Measurements from ENCODE around the gene HSPA1A.
A peak's percentile ranks its signal among the peaks of the same experiment; 100 is the strongest.

HSPA1A gene

GRCh38 chr6:31775633-31776484, 39.5 kb upstream of the HSPA1A start:
- H3K27me3 ChIP-seq (ENCODE audit: control insufficient read depth, insufficient read depth, low read length) = no peaks in the 10 kb centered on the region
- H3K36me3 ChIP-seq (ENCODE audit: control insufficient read depth, insufficient read depth, low read length) = peaks cover 33% of the 10 kb centered on the region
- H3K9me3 ChIP-seq (ENCODE audit: control insufficient read depth, insufficient read depth, low read length) = no peaks in the 10 kb centered on the region
- H3K4me1 ChIP-seq (ENCODE audit: control insufficient read depth, insufficient read depth, low read length) = peaks cover 6% of the 10 kb centered on the region; the same call in 1 of the 2 replicates
- no peak overlapping the region for H3K4me3 ChIP-seq (ENCODE audit: low read depth, low read length)
- H3K27ac ChIP-seq (ENCODE audit: low read depth, low read length) = no peak overlapping the region
- H3K9ac ChIP-seq (ENCODE audit: low read depth, low read length) = no peak overlapping the region

GRCh38 chr6:31776485-31776988, 38.8 kb upstream of the HSPA1A start:
- no peaks in the 10 kb centered on the region for H3K9me3 ChIP-seq (ENCODE audit: control insufficient read depth, insufficient read depth, low read length)
- peaks cover 6% of the 10 kb centered on the region; the same call in 1 of the 2 replicates for H3K4me1 ChIP-seq (ENCODE audit: control insufficient read depth, insufficient read depth, low read length)
- H3K9ac ChIP-seq (ENCODE audit: low read depth, low read length) = no peak overlapping the region; the same call in 1 of the 2 replicates
- H3K36me3 ChIP-seq (ENCODE audit: control insufficient read depth, insufficient read depth, low read length) = peaks cover 40% of the 10 kb centered on the region
- H3K27me3 ChIP-seq (ENCODE audit: control insufficient read depth, insufficient read depth, low read length) = no peaks in the 10 kb centered on the region
- no peak overlapping the region for H3K4me3 ChIP-seq (ENCODE audit: low read depth, low read length)
- peak overlapping the region; percentile 27 for H3K27ac ChIP-seq (ENCODE audit: low read depth, low read length)

DNA sequence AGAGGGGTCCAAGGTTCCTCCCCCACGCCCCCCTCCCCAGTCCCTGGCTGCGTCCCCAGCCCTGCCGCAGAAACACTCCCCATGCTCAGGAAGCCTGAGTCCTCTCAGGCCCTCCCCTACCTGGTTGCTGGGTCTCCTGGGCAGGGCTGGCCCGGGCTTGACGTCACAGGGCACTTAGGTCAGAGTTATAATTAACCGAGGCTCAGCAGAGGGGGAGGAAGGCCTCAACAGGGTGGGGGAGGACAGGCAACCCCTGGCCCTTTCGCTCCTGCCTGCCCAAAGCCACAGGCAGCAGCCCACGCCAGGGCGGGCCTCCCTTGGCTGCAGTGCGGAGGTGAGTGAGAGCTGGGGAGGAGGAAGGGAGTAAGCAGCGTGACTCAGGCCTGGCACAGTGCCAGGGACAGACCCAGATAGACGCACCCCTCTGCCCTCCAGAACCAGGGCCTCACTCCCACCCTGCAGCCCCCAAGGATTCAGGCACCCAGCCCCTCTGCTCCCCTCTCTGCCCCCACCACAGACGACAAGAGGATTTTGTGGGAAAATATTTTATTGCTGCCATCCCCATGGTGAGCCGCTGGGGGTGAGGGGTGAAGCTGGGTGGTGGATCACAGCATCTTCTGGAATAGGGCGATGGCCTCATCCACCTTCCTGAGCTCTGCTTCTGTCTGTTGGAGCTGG, 38.2 kb upstream of the HSPA1A start, which contains the start of gene VWA7:
VWA7 (minus strand) TSS at position 340 of the 678 bp plus-strand sequence. CDS start 549 bp downstream, outside the sequence.
- H3K27me3 ChIP-seq (ENCODE audit: control insufficient read depth, insufficient read depth, low read length) = no peaks in the 10 kb centered on the region
- H3K36me3 ChIP-seq (ENCODE audit: control insufficient read depth, insufficient read depth, low read length) = peaks cover 46% of the 10 kb centered on the region
- peaks cover 6% of the 10 kb centered on the region; the same call in 1 of the 2 replicates for H3K4me1 ChIP-seq (ENCODE audit: control insufficient read depth, insufficient read depth, low read length)
- no peak within 1 kb of the TSS for H3K4me3 ChIP-seq (ENCODE audit: low read depth, low read length)
- H3K9ac ChIP-seq (ENCODE audit: low read depth, low read length) = no peak within 1 kb of the TSS; the same call in 1 of the 2 replicates
- no peaks in the 10 kb centered on the region for H3K9me3 ChIP-seq (ENCODE audit: control insufficient read depth, insufficient read depth, low read length)
- H3K27ac ChIP-seq (ENCODE audit: low read depth, low read length) = peak within 1 kb of the TSS; percentile 27

- Histone ChIP-seq H3K36me3 (ENCODE audit: control insufficient read depth, insufficient read depth, low read length) (peaks cover 51% of the 10 kb centered on the region), H3K27ac (ENCODE audit: low read depth, low read length) (peak overlapping the region; percentile 27), H3K9ac (ENCODE audit: low read depth, low read length) (no peak overlapping the region), H3K9me3 (ENCODE audit: control insufficient read depth, insufficient read depth, low read length) (no peaks in the 10 kb centered on the region), H3K4me3 (ENCODE audit: low read depth, low read length) (no peak overlapping the region), H3K4me1 (ENCODE audit: control insufficient read depth, insufficient read depth, low read length) (peaks cover 6% of the 10 kb centered on the region; the same call in 1 of the 2 replicates), H3K27me3 (ENCODE audit: control insufficient read depth, insufficient read depth, low read length) (no peaks in the 10 kb centered on the region)
These were observed 37.7 kb upstream of the HSPA1A start for GRCh38 chr6:31777667-31778050.

DNA sequence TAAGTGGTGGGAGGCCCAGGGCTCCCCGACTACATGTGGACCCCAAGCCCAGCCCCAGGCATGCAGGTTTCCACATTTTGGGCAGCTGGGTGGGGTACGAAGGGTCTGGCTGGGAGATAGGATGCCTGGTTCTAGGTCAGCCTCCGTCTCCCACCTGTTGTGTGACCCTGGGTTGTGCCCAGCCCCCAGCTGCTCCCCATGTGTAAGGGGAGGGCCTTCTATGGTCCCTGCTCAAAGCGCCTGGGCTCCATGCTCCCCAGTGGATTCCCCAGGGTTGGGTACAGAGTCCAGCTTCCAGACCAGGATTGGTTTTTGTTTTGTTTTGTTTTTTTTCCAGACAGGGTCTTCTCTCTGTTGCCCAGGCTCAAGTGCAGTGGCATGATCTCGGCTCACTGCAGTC, 37.1 kb upstream of the HSPA1A start:
- Histone ChIP-seq H3K4me3 (ENCODE audit: low read depth, low read length) (no peak overlapping the region), H3K27me3 (ENCODE audit: control insufficient read depth, insufficient read depth, low read length) (no peaks in the 10 kb centered on the region), H3K4me1 (ENCODE audit: control insufficient read depth, insufficient read depth, low read length) (peaks cover 6% of the 10 kb centered on the region; the same call in 1 of the 2 replicates), H3K27ac (ENCODE audit: low read depth, low read length) (no peak overlapping the region), H3K36me3 (ENCODE audit: control insufficient read depth, insufficient read depth, low read length) (peaks cover 56% of the 10 kb centered on the region), H3K9me3 (ENCODE audit: control insufficient read depth, insufficient read depth, low read length) (no peaks in the 10 kb centered on the region), H3K9ac (ENCODE audit: low read depth, low read length) (no peak overlapping the region)

DNA sequence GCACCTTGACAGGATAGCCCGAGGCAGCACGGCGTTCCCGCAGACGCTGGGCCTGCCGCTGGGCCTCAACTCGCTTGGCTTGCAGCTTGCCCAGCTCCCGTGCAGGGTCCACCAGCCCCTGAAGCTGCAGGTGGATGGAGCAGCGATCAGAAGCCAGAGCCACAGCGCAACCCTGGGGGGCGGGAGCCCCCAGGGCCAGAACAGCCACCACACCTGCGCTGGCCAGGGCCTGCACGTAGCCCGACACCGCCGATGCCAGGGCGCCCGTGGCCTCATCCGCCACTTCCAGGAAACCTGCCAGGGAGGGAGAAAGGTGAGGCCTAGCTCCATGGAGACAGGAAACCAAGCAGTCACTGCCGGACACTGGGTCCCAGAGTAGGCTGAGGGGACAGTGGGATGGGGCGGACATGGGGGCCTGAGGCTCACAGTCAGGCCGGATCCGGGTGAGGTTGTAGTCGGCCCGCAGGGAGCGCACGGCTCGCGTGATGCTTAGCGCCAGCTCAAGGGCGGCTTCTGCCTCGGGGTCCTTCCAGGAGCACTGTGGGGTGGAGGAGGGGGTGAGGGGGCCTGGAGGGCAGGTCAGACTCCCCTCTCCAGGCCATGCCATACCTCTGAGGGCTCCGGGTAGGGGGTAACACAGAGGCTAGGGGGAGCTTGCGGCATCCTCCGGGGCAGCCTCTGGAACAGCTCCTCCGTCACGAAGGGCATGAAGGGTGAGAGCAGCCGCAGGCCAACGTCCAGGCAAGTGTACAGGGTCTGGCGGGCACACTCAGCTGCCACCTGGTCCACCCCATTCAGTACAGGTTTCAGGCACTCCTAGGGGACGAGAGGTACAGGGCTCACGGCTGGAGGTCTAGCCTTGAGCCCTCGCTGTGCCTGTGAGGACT, 36.1 kb upstream of the HSPA1A start:
- Histone ChIP-seq H3K4me3 (ENCODE audit: low read depth, low read length) (no peak overlapping the region), H3K4me1 (ENCODE audit: control insufficient read depth, insufficient read depth, low read length) (peaks cover 6% of the 10 kb centered on the region; the same call in 1 of the 2 replicates), H3K9me3 (ENCODE audit: control insufficient read depth, insufficient read depth, low read length) (no peaks in the 10 kb centered on the region), H3K27me3 (ENCODE audit: control insufficient read depth, insufficient read depth, low read length) (no peaks in the 10 kb centered on the region), H3K36me3 (ENCODE audit: control insufficient read depth, insufficient read depth, low read length) (peaks cover 66% of the 10 kb centered on the region), H3K27ac (ENCODE audit: low read depth, low read length) (no peak overlapping the region), H3K9ac (ENCODE audit: low read depth, low read length) (no peak overlapping the region)

- Histone ChIP-seq H3K36me3 (ENCODE audit: control insufficient read depth, insufficient read depth, low read length) (peaks cover 73% of the 10 kb centered on the region), H3K4me1 (ENCODE audit: control insufficient read depth, insufficient read depth, low read length) (peaks cover 6% of the 10 kb centered on the region; the same call in 1 of the 2 replicates), H3K27ac (ENCODE audit: low read depth, low read length) (no peak overlapping the region), H3K9me3 (ENCODE audit: control insufficient read depth, insufficient read depth, low read length) (no peaks in the 10 kb centered on the region), H3K9ac (ENCODE audit: low read depth, low read length) (no peak overlapping the region), H3K4me3 (ENCODE audit: low read depth, low read length) (no peak overlapping the region), H3K27me3 (ENCODE audit: control insufficient read depth, insufficient read depth, low read length) (no peaks in the 10 kb centered on the region)
These were observed 35.4 kb upstream of the HSPA1A start for GRCh38 chr6:31779908-31780307.

- no peak overlapping the region for H3K9ac ChIP-seq (ENCODE audit: low read depth, low read length)
- H3K27ac ChIP-seq (ENCODE audit: low read depth, low read length) = no peak overlapping the region
- peaks cover 6% of the 10 kb centered on the region; the same call in 1 of the 2 replicates for H3K4me1 ChIP-seq (ENCODE audit: control insufficient read depth, insufficient read depth, low read length)
- peaks cover 81% of the 10 kb centered on the region for H3K36me3 ChIP-seq (ENCODE audit: control insufficient read depth, insufficient read depth, low read length)
- no peaks in the 10 kb centered on the region for H3K9me3 ChIP-seq (ENCODE audit: control insufficient read depth, insufficient read depth, low read length)
- no peaks in the 10 kb centered on the region for H3K27me3 ChIP-seq (ENCODE audit: control insufficient read depth, insufficient read depth, low read length)
- no peak overlapping the region for H3K4me3 ChIP-seq (ENCODE audit: low read depth, low read length)
These were observed 34.7 kb upstream of the HSPA1A start for GRCh38 chr6:31780507-31781243.

GRCh38 chr6:31781244-31782125, 33.9 kb upstream of the HSPA1A start:
- H3K9me3 ChIP-seq (ENCODE audit: control insufficient read depth, insufficient read depth, low read length) = no peaks in the 10 kb centered on the region
- H3K27ac ChIP-seq (ENCODE audit: low read depth, low read length) = no peak overlapping the region
- no peak overlapping the region for H3K9ac ChIP-seq (ENCODE audit: low read depth, low read length)
- H3K27me3 ChIP-seq (ENCODE audit: control insufficient read depth, insufficient read depth, low read length) = no peaks in the 10 kb centered on the region
- H3K4me1 ChIP-seq (ENCODE audit: control insufficient read depth, insufficient read depth, low read length) = peaks cover 6% of the 10 kb centered on the region; the same call in 1 of the 2 replicates
- H3K4me3 ChIP-seq (ENCODE audit: low read depth, low read length) = no peak overlapping the region
- peaks cover 87% of the 10 kb centered on the region for H3K36me3 ChIP-seq (ENCODE audit: control insufficient read depth, insufficient read depth, low read length)
